Measurements from ENCODE around the gene AP1AR.

DNA sequence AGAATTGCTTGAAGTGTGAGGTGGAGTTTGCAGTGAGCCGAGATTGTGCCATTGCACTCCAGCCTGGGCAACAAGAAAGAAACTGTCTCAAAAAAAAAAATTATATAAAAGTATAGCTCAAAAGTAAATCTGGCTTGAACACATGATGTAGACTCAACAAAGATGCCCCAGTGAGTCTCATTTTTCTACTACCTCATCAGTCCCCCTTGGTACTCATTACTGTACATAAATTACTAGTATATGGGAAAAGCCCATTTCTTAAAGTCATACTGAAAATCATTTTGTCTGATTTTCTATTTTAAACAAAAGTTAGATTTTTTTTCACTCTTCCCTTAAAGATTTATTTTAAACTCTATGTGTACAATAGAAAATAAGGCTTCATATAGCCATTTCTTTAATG, 47.1 kb upstream of the AP1AR start:
- no peak for TF ChIP-seq CTCF (IDR thresholded peaks at IDR 0.05; ENCODE audit: control extremely low read depth in 1 of 3, insufficient read depth in 1 of 3, low read depth in 1 of 3, low read length in 3 of 3)
- no peak for TF ChIP-seq CBX8 (IDR thresholded peaks at IDR 0.05; ENCODE audit: borderline replicate concordance, low read depth, low read length)
- no peak for TF ChIP-seq KDM4A (IDR thresholded peaks at IDR 0.05; ENCODE audit: low read depth, low read length, severe bottlenecking)
- no peak for TF ChIP-seq SP2 (IDR thresholded peaks at IDR 0.05; ENCODE audit: low read length)
